C4-2B (cell line): ENCODE measurements around the gene TFIP11.

Experiments
- ZFX ChIP-seq: fragments of 450-650 bp; IDR thresholded peaks from 2 replicates; pipeline ENCODE4 v1.6.1; 2017
- TF ChIP-seq, protein P1 (sequence below): fragments of 450-650 bp; conservative IDR thresholded peaks from 2 replicates; pipeline ENCODE4 v1.5.1; 2017; ENCODE audit warnings: mild to moderate bottlenecking

DNA sequence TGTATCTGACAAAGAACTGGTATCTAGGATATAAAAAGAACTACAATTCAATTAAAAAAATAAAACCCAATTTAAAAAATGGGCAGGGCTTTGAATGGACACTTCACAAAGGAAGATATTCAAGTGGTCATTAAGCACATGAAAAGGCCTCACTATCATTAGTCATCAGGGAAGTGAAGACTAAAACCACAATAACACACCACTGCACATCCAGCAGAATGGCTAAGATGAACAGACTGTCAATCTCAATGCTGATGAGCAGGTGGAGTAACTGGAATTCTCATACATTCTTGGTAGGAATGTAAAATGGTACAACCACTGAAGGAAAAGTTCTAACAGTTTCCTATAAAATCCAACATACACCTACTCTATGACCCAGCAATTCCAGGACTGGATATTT lies 37.6 kb downstream of the TFIP11 start:
- TF ChIP-seq, protein P1, sequence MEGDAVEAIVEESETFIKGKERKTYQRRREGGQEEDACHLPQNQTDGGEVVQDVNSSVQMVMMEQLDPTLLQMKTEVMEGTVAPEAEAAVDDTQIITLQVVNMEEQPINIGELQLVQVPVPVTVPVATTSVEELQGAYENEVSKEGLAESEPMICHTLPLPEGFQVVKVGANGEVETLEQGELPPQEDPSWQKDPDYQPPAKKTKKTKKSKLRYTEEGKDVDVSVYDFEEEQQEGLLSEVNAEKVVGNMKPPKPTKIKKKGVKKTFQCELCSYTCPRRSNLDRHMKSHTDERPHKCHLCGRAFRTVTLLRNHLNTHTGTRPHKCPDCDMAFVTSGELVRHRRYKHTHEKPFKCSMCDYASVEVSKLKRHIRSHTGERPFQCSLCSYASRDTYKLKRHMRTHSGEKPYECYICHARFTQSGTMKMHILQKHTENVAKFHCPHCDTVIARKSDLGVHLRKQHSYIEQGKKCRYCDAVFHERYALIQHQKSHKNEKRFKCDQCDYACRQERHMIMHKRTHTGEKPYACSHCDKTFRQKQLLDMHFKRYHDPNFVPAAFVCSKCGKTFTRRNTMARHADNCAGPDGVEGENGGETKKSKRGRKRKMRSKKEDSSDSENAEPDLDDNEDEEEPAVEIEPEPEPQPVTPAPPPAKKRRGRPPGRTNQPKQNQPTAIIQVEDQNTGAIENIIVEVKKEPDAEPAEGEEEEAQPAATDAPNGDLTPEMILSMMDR = no peak
- no peak for TF ChIP-seq ZFX
